ENCODE data around the gene TOR4A. TPM values are rescaled to one million over a fixed set of nuclear protein-coding genes. Genes with fewer than 3 reads are reported as not detected.

TOR4A gene
- total RNA-seq: 24.7 and 25.0 TPM in 2 replicates

GRCh38 chr9:137277329-137278041 lies at the start of gene TOR4A:
TSS of gene TOR4A (plus strand) at chr9:137277726. CDS start at chr9:137278690, 964 bp downstream.

GRCh38 chr9:137230705-137231371 lies 46.7 kb upstream of the TOR4A start, which contains the start of gene SLC34A3:
TSS of gene SLC34A3 (plus strand) at chr9:137230901. CDS start at chr9:137231703, 802 bp downstream.

GRCh38 chr9:137240841-137241489 lies 36.6 kb upstream of the TOR4A start, which contains the start of gene TUBB4B:
TSS of gene TUBB4B (plus strand) at chr9:137241287. CDS start at chr9:137241361, 74 bp downstream.

GRCh38 chr9:137251194-137251461 lies 26.4 kb upstream of the TOR4A start, which contains the start of gene STPG3:
TSS of gene STPG3 (plus strand) at chr9:137251286. CDS start at chr9:137251287, 1 bp downstream.

GRCh38 chr9:137254624-137255447 lies 22.7 kb upstream of the TOR4A start, which contains the start of gene NELFB:
TSS of gene NELFB (plus strand) at chr9:137255327.

GRCh38 chr9:137302118-137302448 lies 24.6 kb downstream of the TOR4A start, which contains the start of gene NRARP:
TSS of gene NRARP (minus strand) at chr9:137302271. CDS start at chr9:137301928, 343 bp downstream.

Other genes starting within 250 kb of the TOR4A start
- 4.8 and 6.8 TPM in 2 replicates for gene ABCA2, start 249.5 kb upstream of the TOR4A start, total RNA-seq
- not detected in 2 replicates for gene FUT7, start 245.6 kb upstream of the TOR4A start, total RNA-seq
- 4.8 and 8.2 TPM in 2 replicates for gene NPDC1, start 231.5 kb upstream of the TOR4A start, total RNA-seq
- gene ENTPD2, start 223.7 kb upstream of the TOR4A start, total RNA-seq: not detected in 2 replicates
- gene SAPCD2, start 207.2 kb upstream of the TOR4A start, total RNA-seq: 2.0 and 2.5 TPM in 2 replicates
- gene UAP1L1, start 200.2 kb upstream of the TOR4A start, total RNA-seq: 19.7 and 21.1 TPM in 2 replicates
- 54.2 and 55.7 TPM in 2 replicates for gene MAN1B1, start 190.7 kb upstream of the TOR4A start, total RNA-seq
- 77.3 and 94.1 TPM in 2 replicates for gene DPP7, start 163.0 kb upstream of the TOR4A start, total RNA-seq
- under 0.01 TPM in 1 of 2 replicates, not detected in the other for gene GRIN1, start 138.6 kb upstream of the TOR4A start, total RNA-seq
- not detected in 2 replicates for gene LRRC26, start 107.7 kb upstream of the TOR4A start, total RNA-seq
- gene TMEM210, start 105.7 kb upstream of the TOR4A start, total RNA-seq: 0.09 TPM in 1 of 2 replicates, not detected in the other
- gene ANAPC2, start 89.2 kb upstream of the TOR4A start, total RNA-seq: 19.9 and 20.9 TPM in 2 replicates
- gene SSNA1, start 89.0 kb upstream of the TOR4A start, total RNA-seq: 81.8 and 83.4 TPM in 2 replicates
- 2.3 and 3.4 TPM in 2 replicates for gene TPRN, start 77.0 kb upstream of the TOR4A start, total RNA-seq
- gene TMEM203, start 72.1 kb upstream of the TOR4A start, total RNA-seq: 21.4 and 23.5 TPM in 2 replicates
- gene NDOR1, start 72.0 kb upstream of the TOR4A start, total RNA-seq: 2.1 and 2.2 TPM in 2 replicates
- gene RNF208, start 55.5 kb upstream of the TOR4A start, total RNA-seq: 0.09 and 0.11 TPM in 2 replicates
- 0.22 and 0.26 TPM in 2 replicates for gene CYSRT1, start 52.6 kb upstream of the TOR4A start, total RNA-seq
- gene RNF224, start 50.2 kb upstream of the TOR4A start, total RNA-seq: not detected in 2 replicates
- gene SLC34A3, start 46.8 kb upstream of the TOR4A start, total RNA-seq: not detected in 2 replicates
- 76.1 and 80.8 TPM in 2 replicates for gene TUBB4B, start 36.4 kb upstream of the TOR4A start, total RNA-seq
- 0.54 TPM in 1 of 2 replicates, not detected in the other for gene STPG3, start 26.4 kb upstream of the TOR4A start, total RNA-seq
- 51.5 and 52.8 TPM in 2 replicates for gene NELFB, start 22.4 kb upstream of the TOR4A start, total RNA-seq
- 23.0 and 41.4 TPM in 2 replicates for gene NRARP, start 24.5 kb downstream of the TOR4A start, total RNA-seq
- gene EXD3, start 145.4 kb downstream of the TOR4A start, total RNA-seq: 13.8 and 14.6 TPM in 2 replicates
- gene NOXA1, start 145.7 kb downstream of the TOR4A start, total RNA-seq: 0.95 and 2.3 TPM in 2 replicates
- 0.17 and 0.33 TPM in 2 replicates for gene ENTPD8, start 163.6 kb downstream of the TOR4A start, total RNA-seq
- 13.0 and 16.5 TPM in 2 replicates for gene NSMF, start 181.6 kb downstream of the TOR4A start, total RNA-seq